K562 (cell line): ENCODE data around the gene TMC6. TPM values are rescaled to one million over a fixed set of nuclear protein-coding genes. Genes with fewer than 3 reads are reported as not detected.
A peak's percentile ranks its signal among the peaks of the same experiment; 100 is the strongest.

Experiments
- ARID2 ChIP-seq: fragments of 450-650 bp; IDR thresholded peaks from 2 replicates; pipeline ENCODE4 v1.6.1; 2017; ENCODE audit warnings: antibody characterized with exemption, mild to moderate bottlenecking
- ARNT ChIP-seq, 2 experiments: fragments of 450-650 bp; IDR thresholded peaks; 2 replicates each; pipeline ENCODE4 v1.6.1; 2016; ENCODE audit warnings: mild to moderate bottlenecking in 1 of 2
- CBX3 ChIP-seq, 2 experiments: IDR thresholded peaks; 1 replicate in 1 of 2; 2 replicates in 1 of 2; pipeline ENCODE4 v1.6.1; 2012; ENCODE audit warnings: inconsistent platforms in 2 of 2, low read length in 2 of 2, borderline replicate concordance in 1 of 2, control low read depth in 1 of 2
- CHD4 ChIP-seq: fragments of 200-600 bp; sonication (generic); IDR thresholded peaks from 3 replicates; pipeline ENCODE4 v1.6.1; 2012; ENCODE audit warnings: low read depth, mild to moderate bottlenecking, mixed read lengths, low read length, inconsistent platforms; ENCODE audit not compliant: insufficient read depth, insufficient replicate concordance, poor library complexity, severe bottlenecking
- KAT8 ChIP-seq: fragments of 450-650 bp; IDR thresholded peaks from 2 replicates; pipeline ENCODE4 v1.6.1; 2016; ENCODE audit warnings: low read depth, mild to moderate bottlenecking
- KDM1A ChIP-seq, 2 experiments: fragments of 450-650 bp; IDR thresholded peaks; 2 replicates each; pipeline ENCODE4 v1.6.1; 2016; ENCODE audit warnings: mild to moderate bottlenecking in 2 of 2
- MTA3 ChIP-seq: fragments of 450-650 bp; formaldehyde crosslinking; IDR thresholded peaks from 2 replicates; pipeline ENCODE4 v1.6.1; 2017; ENCODE audit warnings: mild to moderate bottlenecking, borderline replicate concordance
- POLR2G ChIP-seq: fragments of 200-400 bp; formaldehyde crosslinking; IDR thresholded peaks from 2 replicates; pipeline ENCODE4 v1.6.1; 2017; ENCODE audit warnings: low read depth, mild to moderate bottlenecking, antibody characterized with exemption, low read length, moderate library complexity
- PTBP1 ChIP-seq: fragments of 200-400 bp; formaldehyde crosslinking; IDR thresholded peaks from 2 replicates; pipeline ENCODE4 v1.6.1; 2017; ENCODE audit warnings: low read depth, low read length
- PTRF ChIP-seq: fragments of 450-650 bp; IDR thresholded peaks from 2 replicates; pipeline ENCODE4 v1.6.1; 2016; ENCODE audit warnings: mild to moderate bottlenecking, missing genetic modification characterization, missing compliant biosample characterization
- SMARCA5 ChIP-seq: fragments of 450-650 bp; IDR thresholded peaks from 2 replicates; pipeline ENCODE4 v1.6.1; 2016
- polyA plus RNA-seq, 8 experiments: library from polyadenylated mRNA; depleted of rRNA in 4 of 8; stranded (reverse) in 5 of 8; unstranded in 3 of 8; fragments of >200 nt; fragmentation: Nextera tagmentation in 2 of 8; fragmentation: Illumina TruSeq in 1 of 8; extraction: Ambion mirVana in 2 of 8; extraction: Trizol in 1 of 8; gene quantifications; 2 replicates each; pipeline versions ENCODE4 v1.2.1 to v1.2.3, GENCODE V29; 2011 to 2014; ENCODE audit warnings: inconsistent platforms in 1 of 8, missing spikeins in 1 of 8
- total RNA-seq, 7 experiments: library from RNA; depleted of rRNA in 6 of 7; stranded (reverse); fragments of >200 nt in 6 of 7; fragmentation: Illumina TruSeq in 2 of 7; extraction: Trizol in 2 of 7; gene quantifications; 2 replicates each; pipeline versions ENCODE4 v1.2.1 to v1.2.3, GENCODE V29; 2011 to 2021; ENCODE audit warnings: low replicate concordance in 1 of 7
- TF ChIP-seq, protein P1 (sequence below), 3 experiments: fragments of 200-800 bp in 1 of 3; fragments of 250-450 bp in 1 of 3; fragments of 450-650 bp in 1 of 3; sonication (Bioruptor Pico) in 1 of 3; sonication (Bioruptor generic) in 1 of 3; formaldehyde crosslinking in 1 of 3; IDR thresholded peaks; 2 replicates each; pipeline versions ENCODE4 v1.6.1 to v1.8.0; 2016 to 2022; ENCODE audit warnings: mild to moderate bottlenecking in 2 of 3, missing genetic modification characterization in 2 of 3, missing compliant biosample characterization in 1 of 3, moderate library complexity in 1 of 3
- TF ChIP-seq, protein P2 (sequence below), 3 experiments: fragments of 200-800 bp in 1 of 3; sonication (Bioruptor generic) in 1 of 3; sonication (generic) in 1 of 3; formaldehyde crosslinking in 1 of 3; IDR thresholded peaks; 2 replicates each; pipeline versions ENCODE4 v1.6.1 to v1.8.0; 2016 to 2022; ENCODE audit warnings: mild to moderate bottlenecking in 2 of 3, missing compliant biosample characterization in 2 of 3, missing genetic modification characterization in 2 of 3, missing genetic modification reagents in 1 of 3
- TF ChIP-seq, protein P3 (sequence below): fragments of 450-650 bp; formaldehyde crosslinking; IDR thresholded peaks from 2 replicates; pipeline ENCODE4 v1.4.0; 2020; ENCODE audit warnings: mild to moderate bottlenecking, moderate library complexity

The TMC6 gene
- total and polyA plus RNA-seq, 9 of the 15 experiments (the other 6 are each of a cell fraction or from before 2014, with no cell fraction given) = 4.1 to 351 (median 66.9) TPM

DNA sequence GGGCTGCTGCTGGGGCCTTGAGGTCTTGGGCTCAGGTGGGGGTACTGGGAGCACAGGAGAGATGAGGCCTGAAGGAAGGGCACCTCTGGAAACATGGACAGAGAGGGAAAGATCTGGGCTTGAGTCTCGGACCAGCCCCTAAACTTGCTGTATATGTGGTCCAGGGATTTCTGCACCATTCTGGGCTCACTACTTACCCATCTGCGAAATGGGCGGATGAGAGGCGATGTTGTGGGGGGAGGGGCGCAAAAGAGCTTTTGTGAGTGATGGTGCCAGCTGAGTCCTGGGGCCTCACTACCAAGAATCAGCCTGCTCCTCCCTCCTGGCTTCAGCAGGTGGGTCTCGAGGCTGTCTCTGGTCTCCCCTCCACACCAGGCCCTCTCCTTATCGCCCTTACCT lies 17.9 kb upstream of the TMC6 start (continued):
- TF ChIP-seq, protein P1, sequence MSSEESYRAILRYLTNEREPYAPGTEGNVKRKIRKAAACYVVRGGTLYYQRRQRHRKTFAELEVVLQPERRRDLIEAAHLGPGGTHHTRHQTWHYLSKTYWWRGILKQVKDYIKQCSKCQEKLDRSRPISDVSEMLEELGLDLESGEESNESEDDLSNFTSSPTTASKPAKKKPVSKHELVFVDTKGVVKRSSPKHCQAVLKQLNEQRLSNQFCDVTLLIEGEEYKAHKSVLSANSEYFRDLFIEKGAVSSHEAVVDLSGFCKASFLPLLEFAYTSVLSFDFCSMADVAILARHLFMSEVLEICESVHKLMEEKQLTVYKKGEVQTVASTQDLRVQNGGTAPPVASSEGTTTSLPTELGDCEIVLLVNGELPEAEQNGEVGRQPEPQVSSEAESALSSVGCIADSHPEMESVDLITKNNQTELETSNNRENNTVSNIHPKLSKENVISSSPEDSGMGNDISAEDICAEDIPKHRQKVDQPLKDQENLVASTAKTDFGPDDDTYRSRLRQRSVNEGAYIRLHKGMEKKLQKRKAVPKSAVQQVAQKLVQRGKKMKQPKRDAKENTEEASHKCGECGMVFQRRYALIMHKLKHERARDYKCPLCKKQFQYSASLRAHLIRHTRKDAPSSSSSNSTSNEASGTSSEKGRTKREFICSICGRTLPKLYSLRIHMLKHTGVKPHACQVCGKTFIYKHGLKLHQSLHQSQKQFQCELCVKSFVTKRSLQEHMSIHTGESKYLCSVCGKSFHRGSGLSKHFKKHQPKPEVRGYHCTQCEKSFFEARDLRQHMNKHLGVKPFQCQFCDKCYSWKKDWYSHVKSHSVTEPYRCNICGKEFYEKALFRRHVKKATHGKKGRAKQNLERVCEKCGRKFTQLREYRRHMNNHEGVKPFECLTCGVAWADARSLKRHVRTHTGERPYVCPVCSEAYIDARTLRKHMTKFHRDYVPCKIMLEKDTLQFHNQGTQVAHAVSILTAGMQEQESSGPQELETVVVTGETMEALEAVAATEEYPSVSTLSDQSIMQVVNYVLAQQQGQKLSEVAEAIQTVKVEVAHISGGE (CRISPR knock-in tag; IDR thresholded peaks at IDR 0.05) = 0 out of 6 replicates have a peak, but pooled peaks of 1 of the 3 experiments have one; percentile 16
- TF ChIP-seq ARID2 (no peak), PTBP1 (peak; percentile 97), MTA3 (0 out of 2 replicates have a peak, but pooled peaks have one; percentile 13), KDM1A (IDR thresholded peaks at IDR 0.05) (peak; percentile 95 to 97), KAT8 (no peak), SMARCA5 (peak; percentile 100), CHD4 (peak; percentile 58), PTRF (tag) (no peak), CBX3 (IDR thresholded peaks at IDR 0.05; ENCODE audit: borderline replicate concordance in 1 of 2, low read length in 2 of 2) (peak in 1 of 2 experiments; percentile 82; a peak in 2 of 3 replicates), ARNT (IDR thresholded peaks at IDR 0.05) (0 out of 4 replicates have a peak, but pooled peaks of 1 of the 2 experiments have one; percentile 40), POLR2G (no peak)
- TF ChIP-seq, protein P2, sequence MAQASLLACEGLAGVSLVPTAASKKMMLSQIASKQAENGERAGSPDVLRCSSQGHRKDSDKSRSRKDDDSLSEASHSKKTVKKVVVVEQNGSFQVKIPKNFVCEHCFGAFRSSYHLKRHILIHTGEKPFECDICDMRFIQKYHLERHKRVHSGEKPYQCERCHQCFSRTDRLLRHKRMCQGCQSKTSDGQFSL (CRISPR knock-in tag; IDR thresholded peaks at IDR 0.05) = peak; percentile 61; the same call in 1 of the 2 replicates
- TF ChIP-seq, protein P2 (tag; IDR thresholded peaks at IDR 0.05) = no peak
- TF ChIP-seq, protein P3, sequence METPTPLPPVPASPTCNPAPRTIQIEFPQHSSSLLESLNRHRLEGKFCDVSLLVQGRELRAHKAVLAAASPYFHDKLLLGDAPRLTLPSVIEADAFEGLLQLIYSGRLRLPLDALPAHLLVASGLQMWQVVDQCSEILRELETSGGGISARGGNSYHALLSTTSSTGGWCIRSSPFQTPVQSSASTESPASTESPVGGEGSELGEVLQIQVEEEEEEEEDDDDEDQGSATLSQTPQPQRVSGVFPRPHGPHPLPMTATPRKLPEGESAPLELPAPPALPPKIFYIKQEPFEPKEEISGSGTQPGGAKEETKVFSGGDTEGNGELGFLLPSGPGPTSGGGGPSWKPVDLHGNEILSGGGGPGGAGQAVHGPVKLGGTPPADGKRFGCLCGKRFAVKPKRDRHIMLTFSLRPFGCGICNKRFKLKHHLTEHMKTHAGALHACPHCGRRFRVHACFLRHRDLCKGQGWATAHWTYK (CRISPR knock-in tag) = 0 out of 2 replicates have a peak, but pooled peaks have one; percentile 0
